ENCODE measurements around the gene SLC12A7.
"Not testable (repeated sequence)": the region's sequence is repeated elsewhere in the genome, so short reads cannot be mapped to it uniquely, and the experiment has no call there.

The SLC12A7 gene

DNA sequence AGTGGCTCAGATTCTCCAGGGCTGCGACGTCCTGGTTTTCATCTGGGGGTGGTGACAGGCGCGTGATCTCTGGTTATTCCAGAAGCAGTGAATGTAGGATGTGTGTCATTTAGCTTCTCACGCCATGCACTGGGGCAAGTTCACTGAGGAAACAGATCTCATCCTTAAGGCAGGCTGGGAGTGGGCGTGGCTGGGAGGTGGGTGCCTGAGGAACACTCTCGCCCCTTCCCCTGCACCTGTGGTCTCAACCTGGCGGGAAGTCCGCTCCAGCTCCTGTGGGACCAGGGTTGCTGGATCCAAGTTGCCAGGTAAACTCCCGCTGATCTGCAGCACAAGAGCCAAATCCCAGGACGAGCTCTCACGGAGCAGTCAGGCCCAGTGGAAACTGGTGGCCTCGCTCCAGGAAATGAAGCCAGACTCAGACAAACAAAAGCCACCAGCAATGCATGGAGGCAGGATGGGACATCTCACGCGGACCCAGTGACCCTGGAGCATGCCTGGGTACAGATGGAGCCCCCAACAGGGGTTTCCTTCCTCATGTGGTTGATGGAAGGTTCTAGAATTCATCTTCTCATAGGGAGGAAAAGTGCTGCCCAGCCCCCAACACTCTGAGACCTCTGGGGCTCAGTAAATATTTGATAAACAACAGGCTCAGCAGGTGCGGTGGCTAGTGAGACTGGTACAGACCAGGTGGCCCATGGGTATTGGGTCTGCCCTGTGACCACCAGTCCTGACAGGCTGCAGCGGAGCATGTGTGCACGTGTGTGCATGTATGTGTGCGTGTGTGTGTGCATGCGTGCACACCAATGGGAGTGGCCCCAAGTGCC lies 16.3 kb upstream of the SLC12A7 start:
- Histone ChIP-seq H3K4me1 (ENCODE audit: insufficient read depth, low read length) (no peaks in the 10 kb centered on the region), H3K36me3 (ENCODE audit: insufficient read depth, low read length) (no peaks in the 10 kb centered on the region), H3K4me3 (ENCODE audit: low read length) (no peak overlapping the region), H2AFZ (ENCODE audit: low read depth, low read length) (no peak overlapping the region), H3K27me3 (ENCODE audit: insufficient read depth, low read length) (peaks cover 3% of the 10 kb centered on the region), H3K9me3 (ENCODE audit: low read length) (no peaks in the 10 kb centered on the region)

DNA sequence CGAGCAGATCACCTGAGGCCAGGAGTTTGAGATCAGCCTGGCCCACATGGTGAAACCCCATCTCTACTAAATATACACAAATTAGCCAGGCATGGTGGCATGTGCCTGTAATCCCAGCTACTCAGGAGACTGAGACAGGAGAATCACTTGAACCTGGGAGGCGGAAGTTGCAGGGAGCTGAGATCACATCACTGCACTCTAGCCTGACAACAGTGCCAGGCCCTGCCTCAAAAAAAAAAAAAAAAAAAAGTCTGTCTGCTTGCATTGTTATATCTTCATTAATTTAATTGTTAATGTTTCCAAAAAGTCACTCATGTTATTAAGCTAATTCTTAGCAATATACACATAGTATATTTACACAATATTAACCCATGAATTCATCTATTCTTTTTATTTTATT lies 13.8 kb upstream of the SLC12A7 start:
- H3K36me3 ChIP-seq (ENCODE audit: insufficient read depth, low read length); H2AFZ ChIP-seq (ENCODE audit: low read depth, low read length); H3K4me3 ChIP-seq (ENCODE audit: low read length); H3K4me1 ChIP-seq (ENCODE audit: insufficient read depth, low read length); H3K9me3 ChIP-seq (ENCODE audit: low read length); H3K27me3 ChIP-seq (ENCODE audit: insufficient read depth, low read length): not testable (repeated sequence)

DNA sequence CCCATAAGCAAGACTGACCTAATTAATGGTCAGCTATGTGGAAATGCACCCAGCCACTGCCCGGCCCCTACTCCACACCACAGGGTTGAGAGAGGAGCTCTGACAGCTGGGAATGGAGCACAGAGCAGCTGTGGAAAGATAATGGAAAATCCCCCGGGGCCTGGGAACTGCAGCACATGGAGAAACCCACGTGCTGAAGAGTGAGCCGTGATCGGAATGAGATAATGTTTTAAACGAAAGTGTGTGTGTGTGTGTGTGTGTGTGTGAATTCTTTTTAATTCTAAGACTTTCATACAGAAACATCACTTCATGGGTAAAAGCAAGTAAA lies 13.1 kb upstream of the SLC12A7 start:
- H3K4me3 ChIP-seq (ENCODE audit: low read length) = no peak overlapping the region
- no peak overlapping the region for H2AFZ ChIP-seq (ENCODE audit: low read depth, low read length)
- H3K27me3 ChIP-seq (ENCODE audit: insufficient read depth, low read length) = peaks cover 11% of the 10 kb centered on the region
- H3K9me3 ChIP-seq (ENCODE audit: low read length) = no peaks in the 10 kb centered on the region
- H3K36me3 ChIP-seq (ENCODE audit: insufficient read depth, low read length) = no peaks in the 10 kb centered on the region
- H3K4me1 ChIP-seq (ENCODE audit: insufficient read depth, low read length) = no peaks in the 10 kb centered on the region

DNA sequence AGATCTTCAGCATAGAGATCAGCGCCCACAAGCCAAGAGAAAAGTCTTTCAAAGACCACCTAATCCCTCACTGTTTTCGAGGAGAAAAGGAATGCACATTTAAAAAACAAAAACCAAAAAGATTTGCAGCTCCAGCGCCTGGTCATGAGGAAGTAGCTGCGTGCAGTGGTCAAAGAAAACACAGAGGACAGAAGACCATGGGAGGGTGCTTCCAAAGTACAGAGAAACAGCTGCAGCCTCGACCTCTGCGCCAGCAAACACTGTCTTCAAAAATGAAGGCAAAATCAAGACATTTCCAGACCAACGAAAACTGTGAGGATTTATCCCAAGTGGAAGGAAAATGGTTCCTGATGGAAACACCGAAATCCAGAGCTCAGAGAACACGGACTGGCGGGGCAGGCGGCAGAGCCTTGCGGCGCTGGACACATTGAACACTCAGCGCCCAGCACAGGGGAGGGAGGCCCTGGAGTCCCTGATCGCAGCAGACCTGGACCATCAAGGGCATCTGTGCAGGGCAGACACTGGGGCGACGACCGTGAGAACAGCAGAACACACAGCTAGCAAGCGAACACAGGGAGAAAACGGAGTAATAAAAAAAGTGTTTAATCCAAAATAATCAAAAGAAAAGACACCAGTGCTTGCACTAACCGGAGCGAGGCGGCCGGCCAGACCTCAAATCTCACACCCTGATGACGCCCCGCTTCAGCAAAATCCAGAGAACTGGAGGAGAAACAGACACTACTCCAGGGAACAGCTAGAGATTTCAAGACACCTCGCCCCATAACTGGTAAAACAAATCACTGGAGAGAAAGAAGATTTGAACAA lies 12.6 kb upstream of the SLC12A7 start:
- Histone ChIP-seq H3K27me3 (ENCODE audit: insufficient read depth, low read length) (peaks cover 11% of the 10 kb centered on the region), H2AFZ (ENCODE audit: low read depth, low read length) (no peak overlapping the region), H3K4me1 (ENCODE audit: insufficient read depth, low read length) (no peaks in the 10 kb centered on the region), H3K4me3 (ENCODE audit: low read length) (no peak overlapping the region), H3K36me3 (ENCODE audit: insufficient read depth, low read length) (no peaks in the 10 kb centered on the region), H3K9me3 (ENCODE audit: low read length) (no peaks in the 10 kb centered on the region)

DNA sequence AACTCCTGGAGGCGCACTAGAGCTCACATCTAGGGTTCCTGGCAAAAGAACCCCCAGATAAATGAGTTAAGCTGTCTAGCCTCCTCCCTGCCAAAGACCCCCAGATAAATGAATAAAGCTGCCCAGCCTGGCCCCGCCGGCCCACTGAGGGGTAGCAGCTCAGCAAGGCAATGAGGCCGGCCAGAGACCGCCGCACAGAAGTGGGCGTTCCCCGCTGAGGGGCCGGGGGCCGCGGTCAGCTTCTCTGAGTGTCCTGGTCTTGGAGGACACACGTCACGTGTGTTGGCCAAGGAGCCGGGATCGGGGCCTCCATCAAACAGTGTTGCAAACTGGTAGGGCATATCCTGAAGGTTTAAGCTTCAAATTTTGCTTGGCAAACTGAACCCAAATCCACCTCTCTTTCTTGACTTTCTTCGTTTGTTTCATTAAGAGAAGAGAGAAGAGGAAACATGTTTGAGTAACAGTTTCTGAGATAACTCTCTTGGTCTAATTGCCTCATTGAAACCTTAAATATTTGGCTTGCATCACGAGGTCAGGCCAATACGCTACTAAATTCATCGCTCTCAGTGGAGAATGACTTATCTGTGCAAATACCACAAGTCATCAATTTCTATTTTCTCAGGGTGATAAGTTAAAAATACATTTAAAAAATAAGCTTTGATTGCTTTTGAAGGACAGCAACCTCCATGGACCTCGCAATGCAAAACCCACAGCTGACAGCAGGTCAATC lies 11.7 kb upstream of the SLC12A7 start:
- H3K9me3 ChIP-seq (ENCODE audit: low read length) = no peaks in the 10 kb centered on the region
- no peaks in the 10 kb centered on the region for H3K36me3 ChIP-seq (ENCODE audit: insufficient read depth, low read length)
- no peak overlapping the region for H2AFZ ChIP-seq (ENCODE audit: low read depth, low read length)
- H3K27me3 ChIP-seq (ENCODE audit: insufficient read depth, low read length) = peaks cover 12% of the 10 kb centered on the region
- no peaks in the 10 kb centered on the region for H3K4me1 ChIP-seq (ENCODE audit: insufficient read depth, low read length)
- no peak overlapping the region for H3K4me3 ChIP-seq (ENCODE audit: low read length)

DNA sequence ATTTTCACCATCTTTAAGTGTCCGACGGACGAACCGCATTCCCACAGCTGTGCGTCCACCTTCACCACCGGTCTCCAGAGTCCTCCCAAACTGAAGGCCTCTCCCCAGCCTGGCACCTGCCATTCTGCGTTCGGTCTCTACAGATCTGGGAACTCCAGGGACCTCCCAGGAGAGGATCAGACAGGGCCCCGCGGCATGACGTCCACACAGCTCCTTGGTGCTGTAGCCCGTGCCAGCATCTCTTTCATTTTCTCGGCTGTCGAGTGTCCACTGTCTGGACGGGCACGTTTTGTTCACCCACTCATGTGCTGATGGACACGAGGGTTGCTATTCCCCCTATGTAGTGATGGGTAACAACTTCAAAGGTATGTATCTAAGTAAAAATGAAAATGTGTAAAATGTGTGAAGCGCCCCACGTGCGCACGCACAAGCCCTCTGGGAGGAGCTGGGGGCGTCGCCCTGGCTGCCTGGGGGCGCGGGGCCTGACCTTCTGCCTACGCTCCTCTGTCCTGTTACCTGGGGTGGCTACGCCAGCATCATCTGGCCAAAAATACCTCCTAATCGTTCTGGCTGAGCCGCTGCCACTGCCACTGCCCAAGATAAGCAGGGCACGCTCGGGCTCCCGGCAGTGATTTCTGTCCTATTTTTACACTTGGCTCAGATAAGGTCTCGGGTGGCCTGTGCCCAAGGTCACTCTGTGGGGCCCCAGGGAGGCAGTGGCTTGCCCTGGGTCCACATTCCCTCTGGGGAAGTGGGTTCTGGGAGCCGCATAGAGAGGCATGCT lies 10.8 kb upstream of the SLC12A7 start:
- Histone ChIP-seq H3K4me3 (ENCODE audit: low read length) (no peak overlapping the region), H3K9me3 (ENCODE audit: low read length) (no peaks in the 10 kb centered on the region), H3K4me1 (ENCODE audit: insufficient read depth, low read length) (no peaks in the 10 kb centered on the region), H3K36me3 (ENCODE audit: insufficient read depth, low read length) (no peaks in the 10 kb centered on the region), H3K27me3 (ENCODE audit: insufficient read depth, low read length) (peaks cover 12% of the 10 kb centered on the region), H2AFZ (ENCODE audit: low read depth, low read length) (no peak overlapping the region)

DNA sequence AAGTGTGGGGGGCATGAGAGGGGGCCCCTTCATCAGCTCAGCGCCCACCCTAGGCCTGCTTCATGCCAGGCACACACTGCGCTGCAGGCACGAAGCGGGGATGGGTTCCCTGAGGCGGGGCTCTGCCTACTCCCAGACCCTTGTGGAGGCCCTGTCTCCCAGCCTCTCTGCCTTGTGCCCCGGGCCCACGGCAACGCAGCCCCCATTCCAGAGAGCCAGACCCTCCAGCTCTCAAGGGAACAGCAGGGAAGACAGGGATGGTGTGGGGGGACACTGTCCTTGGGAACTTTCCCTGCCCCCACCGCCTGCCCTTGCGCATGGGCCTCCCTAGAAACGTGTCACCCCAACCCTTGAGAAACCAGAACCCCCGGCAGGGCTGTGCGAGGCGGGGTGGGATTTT lies 10.0 kb upstream of the SLC12A7 start:
- H3K4me1 ChIP-seq (ENCODE audit: insufficient read depth, low read length) = no peaks in the 10 kb centered on the region
- no peaks in the 10 kb centered on the region for H3K9me3 ChIP-seq (ENCODE audit: low read length)
- H2AFZ ChIP-seq (ENCODE audit: low read depth, low read length) = no peak overlapping the region
- peaks cover 12% of the 10 kb centered on the region for H3K27me3 ChIP-seq (ENCODE audit: insufficient read depth, low read length)
- H3K36me3 ChIP-seq (ENCODE audit: insufficient read depth, low read length) = no peaks in the 10 kb centered on the region
- no peak overlapping the region for H3K4me3 ChIP-seq (ENCODE audit: low read length)

DNA sequence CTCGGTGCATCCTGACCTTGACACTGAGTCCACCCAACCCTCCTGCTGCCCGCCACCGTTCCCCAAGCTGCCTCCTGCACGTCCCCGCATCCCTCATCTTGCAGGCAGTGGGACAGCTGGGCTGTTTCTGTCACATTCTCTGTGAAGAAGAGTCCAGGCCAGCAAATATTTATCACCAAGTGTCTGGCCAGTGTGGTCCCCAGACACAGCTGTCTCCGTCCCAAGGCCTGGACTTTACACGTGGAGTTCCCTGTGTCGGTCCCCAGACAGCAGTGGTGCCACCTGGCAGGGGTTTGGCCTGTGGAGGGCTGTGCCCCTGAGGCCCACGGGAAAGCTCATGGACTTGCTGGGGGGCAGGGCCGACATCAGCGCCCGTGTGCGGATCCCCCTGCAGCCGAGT lies 9.2 kb upstream of the SLC12A7 start:
- H3K36me3 ChIP-seq (ENCODE audit: insufficient read depth, low read length) = no peaks in the 10 kb centered on the region
- H2AFZ ChIP-seq (ENCODE audit: low read depth, low read length) = no peak overlapping the region
- H3K4me3 ChIP-seq (ENCODE audit: low read length) = no peak overlapping the region
- H3K27me3 ChIP-seq (ENCODE audit: insufficient read depth, low read length) = peaks cover 12% of the 10 kb centered on the region
- H3K9me3 ChIP-seq (ENCODE audit: low read length) = no peaks in the 10 kb centered on the region
- H3K4me1 ChIP-seq (ENCODE audit: insufficient read depth, low read length) = no peaks in the 10 kb centered on the region

DNA sequence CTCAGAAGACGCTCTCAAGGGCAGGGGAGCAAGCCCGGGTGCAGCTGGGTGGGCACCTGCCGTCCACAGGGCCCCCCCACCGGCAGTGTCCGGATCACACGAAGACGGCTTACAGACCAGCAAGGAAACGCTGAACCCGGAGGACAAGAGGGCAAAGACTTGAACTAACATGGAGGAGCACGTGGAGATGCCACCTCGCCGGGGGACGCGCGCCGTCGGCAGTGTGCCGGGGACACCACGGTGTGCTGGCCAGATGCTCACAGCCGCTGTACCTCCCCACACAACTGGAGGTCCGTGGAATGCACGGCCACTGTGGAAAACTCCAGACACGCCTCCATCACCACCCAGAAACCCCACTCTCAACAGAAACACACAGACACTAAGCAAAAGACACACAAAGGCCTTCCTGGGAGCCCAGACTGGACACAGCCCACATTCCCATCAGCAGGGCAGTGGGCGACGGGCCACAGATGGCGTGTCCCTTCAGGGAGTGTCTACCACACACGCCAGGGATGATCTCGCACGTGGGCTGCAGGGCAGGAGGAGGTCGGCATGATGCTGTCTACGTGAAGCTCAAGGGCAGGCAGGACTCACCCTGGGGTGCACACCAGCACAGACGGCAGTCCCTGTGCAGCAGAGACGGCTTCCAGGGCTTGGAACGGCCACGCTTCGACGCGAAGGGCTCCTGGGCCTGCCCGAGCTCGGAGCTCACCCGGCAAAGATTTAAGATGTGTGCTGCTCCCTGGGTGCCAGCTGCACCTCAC lies 8.6 kb upstream of the SLC12A7 start:
- Histone ChIP-seq H3K27me3 (ENCODE audit: insufficient read depth, low read length) (peaks cover 12% of the 10 kb centered on the region), H3K36me3 (ENCODE audit: insufficient read depth, low read length) (no peaks in the 10 kb centered on the region), H3K9me3 (ENCODE audit: low read length) (no peaks in the 10 kb centered on the region), H3K4me3 (ENCODE audit: low read length) (no peak overlapping the region), H2AFZ (ENCODE audit: low read depth, low read length) (no peak overlapping the region), H3K4me1 (ENCODE audit: insufficient read depth, low read length) (no peaks in the 10 kb centered on the region)

DNA sequence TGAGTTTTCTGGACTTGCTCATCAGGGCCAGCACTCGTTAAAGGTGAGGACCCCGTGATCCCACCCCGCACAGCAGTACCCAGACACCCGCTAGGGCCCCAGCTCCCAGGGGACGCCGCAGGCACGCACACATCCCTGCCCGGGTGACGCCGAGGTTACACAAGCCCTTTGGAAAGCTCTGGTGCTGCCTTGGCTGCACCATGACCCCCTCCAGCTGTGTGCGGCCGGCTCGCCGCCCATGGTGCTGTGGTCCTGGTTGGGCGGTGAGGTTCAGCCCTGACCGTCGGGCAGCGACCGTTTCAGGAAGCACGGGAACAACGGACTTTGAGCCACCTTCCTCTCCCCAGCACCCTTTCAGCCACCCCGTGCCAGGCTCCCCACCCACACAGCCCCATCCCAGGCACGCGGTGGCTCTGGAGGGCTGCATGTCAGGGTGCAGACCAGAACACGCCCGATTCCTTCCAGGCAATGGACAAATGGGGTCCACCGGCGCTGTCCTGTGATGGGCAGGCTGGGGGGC lies 7.5 kb upstream of the SLC12A7 start:
- H2AFZ ChIP-seq (ENCODE audit: low read depth, low read length) = no peak overlapping the region
- H3K9me3 ChIP-seq (ENCODE audit: low read length) = peaks cover 3% of the 10 kb centered on the region
- no peaks in the 10 kb centered on the region for H3K36me3 ChIP-seq (ENCODE audit: insufficient read depth, low read length)
- H3K27me3 ChIP-seq (ENCODE audit: insufficient read depth, low read length) = peaks cover 15% of the 10 kb centered on the region
- H3K4me1 ChIP-seq (ENCODE audit: insufficient read depth, low read length) = no peaks in the 10 kb centered on the region
- no peak overlapping the region for H3K4me3 ChIP-seq (ENCODE audit: low read length)

DNA sequence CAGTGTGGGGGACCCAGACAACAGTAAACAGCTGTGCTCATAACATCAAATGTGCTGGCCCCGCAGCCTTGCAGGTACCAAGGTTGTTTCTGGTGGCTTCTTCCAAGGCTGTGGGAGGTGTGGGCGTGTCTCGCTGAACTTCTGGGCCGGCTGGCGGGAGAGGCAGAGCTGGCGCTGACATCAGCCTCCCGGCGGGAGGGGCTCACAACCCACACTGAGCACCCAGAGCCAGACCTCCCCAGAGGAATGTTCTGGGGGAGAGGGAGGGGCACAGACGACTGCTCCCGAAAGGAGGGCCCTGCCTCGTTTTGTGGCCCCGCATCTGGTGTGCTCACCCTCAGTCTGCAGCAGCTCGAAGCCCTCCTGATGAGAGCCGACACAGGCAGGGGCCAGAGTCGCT lies 6.9 kb upstream of the SLC12A7 start:
- Histone ChIP-seq H3K9me3 (ENCODE audit: low read length) (peaks cover 3% of the 10 kb centered on the region), H3K4me3 (ENCODE audit: low read length) (no peak overlapping the region), H3K36me3 (ENCODE audit: insufficient read depth, low read length) (no peaks in the 10 kb centered on the region), H2AFZ (ENCODE audit: low read depth, low read length) (no peak overlapping the region), H3K27me3 (ENCODE audit: insufficient read depth, low read length) (peaks cover 19% of the 10 kb centered on the region), H3K4me1 (ENCODE audit: insufficient read depth, low read length) (no peaks in the 10 kb centered on the region)

DNA sequence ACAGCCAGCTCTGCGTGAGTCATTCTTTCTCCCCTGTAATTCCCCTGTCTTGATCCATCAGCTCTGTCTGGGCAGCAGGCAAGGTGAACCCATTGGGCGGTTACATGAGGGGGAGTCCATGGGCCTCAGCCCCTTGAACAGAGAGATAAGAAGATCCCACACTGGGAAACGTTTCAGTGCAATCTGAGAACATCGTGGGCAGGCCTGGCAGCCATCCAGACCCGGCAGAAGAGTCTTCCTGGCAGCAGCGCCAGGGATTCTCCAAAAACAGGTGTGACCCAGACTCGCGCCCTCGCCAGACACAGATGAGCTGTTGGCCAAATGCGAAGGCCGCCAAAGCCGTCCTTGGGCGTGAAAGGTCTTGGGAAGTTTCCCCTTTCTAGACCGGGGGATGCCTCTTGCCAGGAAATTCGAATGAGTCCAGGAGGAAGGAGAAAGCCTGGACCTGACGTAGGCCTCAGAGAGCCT lies 6.4 kb upstream of the SLC12A7 start:
- no peaks in the 10 kb centered on the region for H3K4me1 ChIP-seq (ENCODE audit: insufficient read depth, low read length)
- H3K9me3 ChIP-seq (ENCODE audit: low read length) = peaks cover 3% of the 10 kb centered on the region
- peaks cover 19% of the 10 kb centered on the region for H3K27me3 ChIP-seq (ENCODE audit: insufficient read depth, low read length)
- H2AFZ ChIP-seq (ENCODE audit: low read depth, low read length) = no peak overlapping the region
- H3K4me3 ChIP-seq (ENCODE audit: low read length) = no peak overlapping the region
- no peaks in the 10 kb centered on the region for H3K36me3 ChIP-seq (ENCODE audit: insufficient read depth, low read length)
